CD4-positive, alpha-beta T cell treated with Interleukin-21 for 1 hour (primary cell): ENCODE data around the gene YAP1.
A peak's percentile ranks its signal among the peaks of the same experiment; 100 is the strongest.
"Not testable (repeated sequence)": the region's sequence is repeated elsewhere in the genome, so short reads cannot be mapped to it uniquely, and the experiment has no call there.

ENCODE experiments used
- DNase-seq: peaks from one replicate; pipeline ENCODE4 v3.0.0-alpha.2; 2020

YAP1 gene

GRCh38 chr11:102244681-102245409, 134.6 kb downstream of the YAP1 start:
- DNase-seq: no peak

- DNase-seq: no peak
Measured at GRCh38 chr11:102251423-102251822, 141.2 kb downstream of the YAP1 start.

GRCh38 chr11:102252339-102252891, 142.2 kb downstream of the YAP1 start:
- no peak for DNase-seq

GRCh38 chr11:102253020-102253715, 142.9 kb downstream of the YAP1 start:
- DNase-seq: no peak

GRCh38 chr11:102254047-102254446, 143.8 kb downstream of the YAP1 start:
- DNase-seq: peak; percentile 12

- DNase-seq: no peak
Measured at GRCh38 chr11:102256251-102256650, 146.0 kb downstream of the YAP1 start.

- no peak for DNase-seq
Measured at GRCh38 chr11:102260241-102260640, 150.0 kb downstream of the YAP1 start.

- DNase-seq: no peak
Measured at GRCh38 chr11:102263379-102264003, 153.2 kb downstream of the YAP1 start.

GRCh38 chr11:102264704-102265103, 154.5 kb downstream of the YAP1 start:
- DNase-seq: not testable (repeated sequence)

- DNase-seq: no peak
Measured at GRCh38 chr11:102266099-102266498, 155.9 kb downstream of the YAP1 start.

- no peak for DNase-seq
Measured at GRCh38 chr11:102267609-102268008, 157.4 kb downstream of the YAP1 start.

- peak; percentile 88 for DNase-seq
Measured at GRCh38 chr11:102268083-102268984, 158.1 kb downstream of the YAP1 start.

GRCh38 chr11:102268985-102269470, 158.8 kb downstream of the YAP1 start:
- DNase-seq: no peak

- no peak for DNase-seq
Measured at GRCh38 chr11:102269927-102270326, 159.7 kb downstream of the YAP1 start.

GRCh38 chr11:102272047-102272824, 162.0 kb downstream of the YAP1 start:
- no peak for DNase-seq

- DNase-seq: no peak
Measured at GRCh38 chr11:102274628-102275027, 164.4 kb downstream of the YAP1 start.

- no peak for DNase-seq
Measured at GRCh38 chr11:102276362-102276761, 166.1 kb downstream of the YAP1 start.

GRCh38 chr11:102276783-102277182, 166.5 kb downstream of the YAP1 start:
- no peak for DNase-seq

GRCh38 chr11:102279641-102280170, 169.5 kb downstream of the YAP1 start:
- DNase-seq: no peak

GRCh38 chr11:102280245-102280833, 170.1 kb downstream of the YAP1 start:
- DNase-seq: no peak
